Caco-2 (cell line): Measurements from ENCODE around the gene MANBA. TPM values are rescaled to one million over a fixed set of nuclear protein-coding genes. Genes with fewer than 3 reads are reported as not detected.

ENCODE experiments used
- BruUV-seq: library from RNA; stranded (reverse); fragments of 400-500 nt; replicated peaks from 2 replicates; lab custom pipeline; 2021; lab: Mats Ljungman, UMichigan
- CTCF ChIA-PET: fragments of 300-600 bp; sonication (Branson Sonifier 250); formaldehyde crosslinking; loops from one replicate; lab custom pipeline; 2022; ENCODE audit warnings: antibody characterized with exemption; lab: Charles Lee
- POLR2A ChIA-PET: fragments of 300-600 bp; sonication (Branson Sonifier 250); formaldehyde crosslinking; loops from one replicate; lab custom pipeline; 2022; ENCODE audit warnings: antibody characterized with exemption; lab: Charles Lee
- DNase-seq, 2 experiments: peaks; one replicate each; pipeline versions ENCODE4 v3.0.0 to v3.0.0-alpha.2; 2020 to 2022
- H3K27me3 ChIP-seq: replicated peaks from 2 replicates; pipeline ENCODE4 v1.6.0; 2011; ENCODE audit warnings: low read length; ENCODE audit not compliant: control insufficient read depth, insufficient read depth
- H3K36me3 ChIP-seq: 2 replicates; pipeline ENCODE4 v1.5.1; 2011; ENCODE audit warnings: low read length; ENCODE audit not compliant: control insufficient read depth, insufficient read depth
- H3K4me1 ChIP-seq: fragments of 250-450 bp; sonication (Bioruptor Pico); 2 replicates; pipeline ENCODE4 v1.5.1; 2020; ENCODE audit warnings: mild to moderate bottlenecking
- H3K4me3 ChIP-seq: 2 replicates; pipeline ENCODE4 v1.5.1; 2011; ENCODE audit warnings: low read depth, mild to moderate bottlenecking, control low read depth, low read length
- H3K9me3 ChIP-seq: fragments of 250-450 bp; sonication (Bioruptor Pico); 2 replicates; pipeline ENCODE4 v1.5.1; 2020; ENCODE audit warnings: mild to moderate bottlenecking, moderate library complexity
- H3K27ac Mint-ChIP-seq: one replicate; pipeline ENCODE4 v1.8.0; 2022; ENCODE audit warnings: mixed read lengths; ENCODE audit not compliant: unreplicated experiment
- H3K27me3 Mint-ChIP-seq: one replicate; pipeline ENCODE4 v1.8.0; 2022; ENCODE audit warnings: mixed read lengths; ENCODE audit not compliant: insufficient read depth, unreplicated experiment
- H3K36me3 Mint-ChIP-seq: one replicate; pipeline ENCODE4 v1.8.0; 2022; ENCODE audit warnings: mild to moderate bottlenecking, mixed read lengths; ENCODE audit not compliant: insufficient read depth, unreplicated experiment
- H3K4me1 Mint-ChIP-seq: one replicate; pipeline ENCODE4 v1.8.0; 2022; ENCODE audit warnings: low read depth, mixed read lengths; ENCODE audit not compliant: unreplicated experiment
- H3K4me3 Mint-ChIP-seq: one replicate; pipeline ENCODE4 v1.8.0; 2022; ENCODE audit warnings: mild to moderate bottlenecking, moderate library complexity, mixed read lengths; ENCODE audit not compliant: unreplicated experiment
- H3K9me3 Mint-ChIP-seq: one replicate; pipeline ENCODE4 v1.8.0; 2022; ENCODE audit warnings: mixed read lengths; ENCODE audit not compliant: unreplicated experiment
- CTCF ChIP-seq, 2 experiments: fragments of 200-600 bp in 1 of 2; IDR thresholded peaks; 1 replicate in 1 of 2; 2 replicates in 1 of 2; pipeline versions ENCODE4 v1.5.1 to v1.8.0; 2011 to 2022; ENCODE audit warnings: antibody characterized with exemption in 1 of 2, control low read depth in 1 of 2, inconsistent platforms in 1 of 2, low read depth in 1 of 2, low read length in 1 of 2, mild to moderate bottlenecking in 1 of 2, moderate library complexity in 1 of 2; ENCODE audit not compliant: insufficient read depth in 1 of 2, severe bottlenecking in 1 of 2, unreplicated experiment in 1 of 2
- intact Hi-C: fragments of 100-400 bp; cut with micrococcal nuclease; formaldehyde crosslinking; loops from one replicate; pipeline ENCODE4 v1.10.0; 2022; ENCODE audit not compliant: unreplicated experiment
- total RNA-seq: library from RNA; stranded (reverse); gene quantifications from 2 replicates; pipeline ENCODE4 v1.2.3, GENCODE V29; 2022

MANBA gene
- total RNA-seq, 1 experiment from 2014 or later = 53.5 TPM

- no peaks in the 10 kb centered on the region; the same call in 1 of the 2 replicates for H3K4me1 ChIP-seq
- no peaks in the 10 kb centered on the region for H3K27me3 Mint-ChIP-seq
- TF ChIP-seq CTCF (IDR thresholded peaks at IDR 0.05; ENCODE audit: insufficient read depth in 1 of 2, low read depth in 1 of 2, low read length in 1 of 2, severe bottlenecking in 1 of 2, unreplicated experiment in 1 of 2) = no peak
- H3K4me3 ChIP-seq = no peak overlapping the region
- H3K27ac Mint-ChIP-seq = no peak overlapping the region
- no peaks in the 10 kb centered on the region for H3K27me3 ChIP-seq
- H3K9me3 ChIP-seq = no peaks in the 10 kb centered on the region
- no peak for DNase-seq
- intact Hi-C loops = no loop called here
- H3K4me3 Mint-ChIP-seq = no peak overlapping the region
- POLR2A ChIA-PET = no interaction called here
- H3K9me3 Mint-ChIP-seq = no peaks in the 10 kb centered on the region
- H3K36me3 ChIP-seq = 0 out of 2 replicates have a peak, but pooled peaks cover 1% of the 10 kb centered on the region
- CTCF ChIA-PET = no interaction called here
- H3K4me1 Mint-ChIP-seq = no peaks in the 10 kb centered on the region
- BruUV-seq = no TSS peak
- peaks cover 45% of the 10 kb centered on the region for H3K36me3 Mint-ChIP-seq
These were observed 122.1 kb downstream of the MANBA start for GRCh38 chr4:102638621-102639020.

- intact Hi-C loops = no loop called here
- ChIA-PET POLR2A (no interaction called here), CTCF (no interaction called here)
- H3K9me3 ChIP-seq = no peaks in the 10 kb centered on the region
- no peak overlapping the region for H3K4me3 ChIP-seq
- Mint-ChIP-seq H3K27me3 (no peaks in the 10 kb centered on the region), H3K36me3 (peaks cover 46% of the 10 kb centered on the region), H3K4me1 (no peaks in the 10 kb centered on the region), H3K4me3 (no peak overlapping the region), H3K9me3 (no peaks in the 10 kb centered on the region), H3K27ac (peak overlapping the region; percentile 26)
- no peak for TF ChIP-seq CTCF (IDR thresholded peaks at IDR 0.05; ENCODE audit: insufficient read depth in 1 of 2, low read depth in 1 of 2, low read length in 1 of 2, severe bottlenecking in 1 of 2, unreplicated experiment in 1 of 2)
- BruUV-seq = no TSS peak
- no peaks in the 10 kb centered on the region for H3K36me3 ChIP-seq
- DNase-seq = no peak
- no peaks in the 10 kb centered on the region; the same call in 1 of the 2 replicates for H3K4me1 ChIP-seq
- no peaks in the 10 kb centered on the region for H3K27me3 ChIP-seq
These were observed 123.4 kb downstream of the MANBA start for GRCh38 chr4:102637391-102637790.

GRCh38 chr4:102633100-102633499 is 127.7 kb downstream of the MANBA start:
- no peaks in the 10 kb centered on the region for H3K9me3 ChIP-seq
- no peak overlapping the region for H3K4me3 ChIP-seq
- TF ChIP-seq CTCF (IDR thresholded peaks at IDR 0.05; ENCODE audit: insufficient read depth in 1 of 2, low read depth in 1 of 2, low read length in 1 of 2, severe bottlenecking in 1 of 2, unreplicated experiment in 1 of 2) = no peak
- H3K27me3 Mint-ChIP-seq = no peaks in the 10 kb centered on the region
- intact Hi-C loops = no loop called here
- ChIA-PET CTCF (interaction anchor here (0.6 kb wide), 1 partner anchor 185 kb away, joined by 4 read pairs; no protein-coding TSS in a partner anchor), POLR2A (no interaction called here)
- H3K36me3 ChIP-seq = no peaks in the 10 kb centered on the region
- no peak for DNase-seq
- peaks cover 48% of the 10 kb centered on the region for H3K36me3 Mint-ChIP-seq
- H3K4me3 Mint-ChIP-seq = no peak overlapping the region
- no peak overlapping the region for H3K27ac Mint-ChIP-seq
- no peaks in the 10 kb centered on the region for H3K9me3 Mint-ChIP-seq
- no peaks in the 10 kb centered on the region for H3K4me1 Mint-ChIP-seq
- no peaks in the 10 kb centered on the region for H3K27me3 ChIP-seq
- no TSS peak for BruUV-seq
- H3K4me1 ChIP-seq = no peaks in the 10 kb centered on the region
